ENCODE data around the gene BIRC5.
"Not testable (repeated sequence)": the region's sequence is repeated elsewhere in the genome, so short reads cannot be mapped to it uniquely, and the experiment has no call there.

The BIRC5 gene

GRCh38 chr17:78234261-78234865 lies 20.3 kb downstream of the BIRC5 start:
- in situ Hi-C loops (cut with HindIII; ENCODE audit: low sequenced_read_pairs), result no loop called here
- H3K4me3 ChIP-seq (ENCODE audit: low read depth, low read length), result no peak overlapping the region
- TF ChIP-seq CTCF (IDR thresholded peaks at IDR 0.05; ENCODE audit: low read depth, low read length), result no peak
- no peak for DNase-seq (ENCODE audit: low read depth, low spot score)

- in situ Hi-C loops (cut with HindIII; ENCODE audit: low sequenced_read_pairs); H3K4me3 ChIP-seq (ENCODE audit: low read depth, low read length); DNase-seq (ENCODE audit: low read depth, low spot score): not testable (repeated sequence)
Observed at GRCh38 chr17:78235022-78235421, 21.0 kb downstream of the BIRC5 start.

- H3K4me3 ChIP-seq (ENCODE audit: low read depth, low read length), result no peak overlapping the region
- in situ Hi-C loops (cut with HindIII; ENCODE audit: low sequenced_read_pairs), result no loop called here
- no peak for TF ChIP-seq CTCF (IDR thresholded peaks at IDR 0.05; ENCODE audit: low read depth, low read length)
- DNase-seq (ENCODE audit: low read depth, low spot score), result no peak
Observed at GRCh38 chr17:78235885-78236284, 21.8 kb downstream of the BIRC5 start.

- in situ Hi-C loops (cut with HindIII; ENCODE audit: low sequenced_read_pairs), result no loop called here
- DNase-seq (ENCODE audit: low read depth, low spot score), result no peak
- H3K4me3 ChIP-seq (ENCODE audit: low read depth, low read length), result no peak overlapping the region
- TF ChIP-seq CTCF (IDR thresholded peaks at IDR 0.05; ENCODE audit: low read depth, low read length), result no peak
Observed at GRCh38 chr17:78236362-78237127, 22.5 kb downstream of the BIRC5 start.

- in situ Hi-C loops (cut with HindIII; ENCODE audit: low sequenced_read_pairs), result no loop called here
- no peak for DNase-seq (ENCODE audit: low read depth, low spot score)
- TF ChIP-seq CTCF (IDR thresholded peaks at IDR 0.05; ENCODE audit: low read depth, low read length), result no peak
- no peak overlapping the region for H3K4me3 ChIP-seq (ENCODE audit: low read depth, low read length)
Observed at GRCh38 chr17:78237401-78238012, 23.5 kb downstream of the BIRC5 start.

- in situ Hi-C loops (cut with HindIII; ENCODE audit: low sequenced_read_pairs), result no loop called here
- DNase-seq (ENCODE audit: low read depth, low spot score), result no peak
- no peak overlapping the region for H3K4me3 ChIP-seq (ENCODE audit: low read depth, low read length)
- no peak for TF ChIP-seq CTCF (IDR thresholded peaks at IDR 0.05; ENCODE audit: low read depth, low read length)
Observed at GRCh38 chr17:78238823-78239488, 24.9 kb downstream of the BIRC5 start.
